SU-DHL-6 (cell line): ENCODE data around the gene CACNG4.

Experiments
- CTCF ChIP-seq: fragments of 200-600 bp; sonication (generic); IDR thresholded peaks from one replicate; pipeline ENCODE4 v1.5.1; 2017; ENCODE audit warnings: antibody characterized with exemption, mild to moderate bottlenecking, low read length, moderate library complexity; ENCODE audit not compliant: insufficient read depth, poor library complexity, severe bottlenecking
- EZH2phosphoT487 ChIP-seq: fragments of 200-600 bp; sonication (generic), shearing (Covaris generic); conservative IDR thresholded peaks from 2 replicates; pipeline ENCODE4 v1.6.1; 2018; ENCODE audit warnings: mild to moderate bottlenecking, antibody characterized with exemption, low read length, moderate library complexity, mixed read lengths

GRCh38 chr17:66981983-66982508 is 17.5 kb downstream of the CACNG4 start:
- TF ChIP-seq CTCF = no peak
- no peak for TF ChIP-seq EZH2phosphoT487
